Heart right ventricle (tissue), 16 donors: ENCODE data around the gene POLG2. TPM values are rescaled to one million over a fixed set of nuclear protein-coding genes. Genes with fewer than 3 reads are reported as not detected.

Experiments
- ATAC-seq, 8 donors: fragments of 200-7000 bp; cut with Tn5 transposase; one replicate each; pipeline ENCODE4 v1.9.1; 2020; ENCODE audit warnings: mild to moderate bottlenecking in 8 of 8, moderate library complexity in 8 of 8, moderate number of reproducible peaks in 1 of 8
- DNase-seq, 2 donors: peaks; one replicate each; pipeline ENCODE4 v3.0.0-alpha.2; 2020
- H3K27ac ChIP-seq, 10 donors: fragments of 200-600 bp; sonication (generic) in 2 of 10; one replicate each; pipeline versions ENCODE4 v1.5.0 to v1.8.0; 2020 to 2022; ENCODE audit warnings: mild to moderate bottlenecking in 3 of 10
- H3K27me3 ChIP-seq, 7 donors: fragments of 200-600 bp; one replicate each; pipeline ENCODE4 v1.8.0; 2021 to 2022; ENCODE audit warnings: mild to moderate bottlenecking in 2 of 7
- H3K36me3 ChIP-seq, 9 donors: fragments of 200-600 bp; sonication (generic) in 1 of 9; one replicate each; pipeline versions ENCODE4 v1.5.0 to v1.8.0; 2020 to 2022; ENCODE audit warnings: mild to moderate bottlenecking in 2 of 9
- H3K4me1 ChIP-seq, 9 donors: fragments of 200-600 bp; sonication (generic) in 1 of 9; one replicate each; pipeline versions ENCODE4 v1.5.0 to v1.8.0; 2020 to 2022; ENCODE audit warnings: mild to moderate bottlenecking in 4 of 9
- H3K4me3 ChIP-seq, 10 donors: fragments of 200-600 bp; sonication (generic) in 2 of 10; one replicate each; pipeline versions ENCODE4 v1.5.0 to v1.8.0; 2020 to 2022; ENCODE audit warnings: mild to moderate bottlenecking in 7 of 10, moderate library complexity in 2 of 10
- H3K9me3 ChIP-seq, 11 donors: fragments of 200-600 bp in 10 of 11; sonication (generic) in 2 of 11; one replicate each; pipeline versions ENCODE4 v1.5.0 to v1.8.0; 2013 to 2022; ENCODE audit warnings: mild to moderate bottlenecking in 2 of 11, control low read depth in 1 of 11, moderate library complexity in 1 of 11
- WGBS, 2 donors: extraction: QIAGEN DNeasy Blood & Tissue Kit; methylation state at CpG; one replicate each; pipeline ENCODE4 v1.1.7; 2013; ENCODE audit warnings: inconsistent platforms in 1 of 2; 5-methylcytosine and 5-hydroxymethylcytosine counted together
- intact Hi-C, 10 donors: fragments of 100-400 bp; cut with DNase I; formaldehyde crosslinking; loops; one replicate each; pipeline versions ENCODE4 v1.11.1 to v1.14.2; 2022
- polyA plus RNA-seq, 2 donors: library from polyadenylated mRNA; stranded (reverse); fragments of 200-250 nt; gene quantifications; one replicate each; pipeline ENCODE4 v1.2.3, GENCODE V29; 2013
- total RNA-seq, 10 donors: library from RNA; stranded (reverse); fragmentation: NEBNext Ultra II Directional in 3 of 10; extraction: Animal tissue kit (Norgen Biotek cat#: 25700) in 3 of 10; gene quantifications; one replicate each; pipeline versions ENCODE4 v1.2.1 to v1.2.4, GENCODE V29; 2021 to 2023
- TF ChIP-seq, protein P1 (sequence below), 9 donors: fragments of 200-600 bp; sonication (generic) in 2 of 9; IDR thresholded peaks; one replicate each; pipeline versions ENCODE4 v1.5.0 to v1.8.0; 2021 to 2022; ENCODE audit warnings: antibody characterized with exemption in 9 of 9, mild to moderate bottlenecking in 5 of 9, moderate library complexity in 1 of 9
- donor health status: Arrhythmogenic right ventricular cardiomyopathy.
- donor health status: ischemic (EF 13 %, LVEDD 7.1; RV severe dilation, severe dysfunction).
- donor health status: healthy with polysubstance abuse.
- donor health status: DM: no; HTN: yes; CAD: no.
- donor health status: DM: no; HTN: no; CAD: no.
- donor health status: ischemic (EF 25% LVEDD 6.9; RV normal size, moderate dysfunction).
- donor health status: ischemic (EF 25% LVEDD 5.7; RV mildly dilated, moderate dysfunction).
- donor health status: healthy.
- donor health status: DM: yes; HTN: yes; CAD: no.
- donor health status: Ischemic cardiomyopathy.
- donor health status: ischemic (EF 35%, LVEDD 5.7; RV mildly dilated, moderate dysfunction).
- donor health status: nonischemic (EF 11% LVEDD 7.7; RV severe dilation, severe dysfunction).
- donor health status: DM: yes; HTN: yes; CAD: no.
- donor health status: PGD.
- donor health status: ischemic (EF 29% LVEDD 5.4; RV normal size, mild dysfunction).
- donor health status: nonischemic (EF 23%, LVEDD 6.1; RV moderate dilation, normal function).

The POLG2 gene
- total and polyA plus RNA-seq, 12 donors, result 4.8 to 11.1 (median 6.5) TPM

DNA sequence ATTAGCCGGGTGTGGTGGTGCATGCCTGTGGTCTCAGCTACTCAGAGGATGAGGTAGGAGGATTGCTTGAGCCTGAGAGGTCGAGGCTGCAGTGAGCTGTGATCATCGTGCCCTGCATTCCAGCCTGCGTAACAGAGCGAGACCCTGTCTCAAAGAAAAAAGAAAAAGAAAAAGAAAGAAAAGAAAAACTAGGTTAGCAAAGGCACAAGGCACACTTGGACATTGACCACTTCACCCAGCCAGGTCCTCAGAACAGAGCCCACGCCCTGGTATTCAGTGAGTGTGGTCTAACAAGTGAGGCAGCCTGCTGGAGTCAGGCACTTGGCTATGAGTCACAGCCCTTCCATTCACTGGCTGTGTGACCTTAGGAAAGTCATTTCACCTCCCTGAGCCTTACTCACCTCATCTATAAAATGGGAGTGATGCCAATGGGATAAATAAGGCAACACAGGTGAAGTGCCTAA, 37.5 kb downstream of the POLG2 start:
- WGBS, 2 donors, result 93 to 94% methylated on average over 6 of the region's 6 CpGs
- Histone ChIP-seq H3K27me3 (no peaks in the 10 kb centered on the region), H3K27ac (no peak overlapping the region), H3K4me3 (no peak overlapping the region), H3K9me3 (no peaks in the 10 kb centered on the region), H3K4me1 (peaks cover 0 to 29% (median 10%) of the 10 kb centered on the region in 9 donors), H3K36me3 (peaks cover 0 to 62% (median 0%) of the 10 kb centered on the region in 9 donors)
- no peak for DNase-seq
- ATAC-seq, result no peak
- intact Hi-C loops, result no loop called here
- TF ChIP-seq, protein P1, sequence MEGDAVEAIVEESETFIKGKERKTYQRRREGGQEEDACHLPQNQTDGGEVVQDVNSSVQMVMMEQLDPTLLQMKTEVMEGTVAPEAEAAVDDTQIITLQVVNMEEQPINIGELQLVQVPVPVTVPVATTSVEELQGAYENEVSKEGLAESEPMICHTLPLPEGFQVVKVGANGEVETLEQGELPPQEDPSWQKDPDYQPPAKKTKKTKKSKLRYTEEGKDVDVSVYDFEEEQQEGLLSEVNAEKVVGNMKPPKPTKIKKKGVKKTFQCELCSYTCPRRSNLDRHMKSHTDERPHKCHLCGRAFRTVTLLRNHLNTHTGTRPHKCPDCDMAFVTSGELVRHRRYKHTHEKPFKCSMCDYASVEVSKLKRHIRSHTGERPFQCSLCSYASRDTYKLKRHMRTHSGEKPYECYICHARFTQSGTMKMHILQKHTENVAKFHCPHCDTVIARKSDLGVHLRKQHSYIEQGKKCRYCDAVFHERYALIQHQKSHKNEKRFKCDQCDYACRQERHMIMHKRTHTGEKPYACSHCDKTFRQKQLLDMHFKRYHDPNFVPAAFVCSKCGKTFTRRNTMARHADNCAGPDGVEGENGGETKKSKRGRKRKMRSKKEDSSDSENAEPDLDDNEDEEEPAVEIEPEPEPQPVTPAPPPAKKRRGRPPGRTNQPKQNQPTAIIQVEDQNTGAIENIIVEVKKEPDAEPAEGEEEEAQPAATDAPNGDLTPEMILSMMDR (IDR thresholded peaks at IDR 0.05), result no peak

DNA sequence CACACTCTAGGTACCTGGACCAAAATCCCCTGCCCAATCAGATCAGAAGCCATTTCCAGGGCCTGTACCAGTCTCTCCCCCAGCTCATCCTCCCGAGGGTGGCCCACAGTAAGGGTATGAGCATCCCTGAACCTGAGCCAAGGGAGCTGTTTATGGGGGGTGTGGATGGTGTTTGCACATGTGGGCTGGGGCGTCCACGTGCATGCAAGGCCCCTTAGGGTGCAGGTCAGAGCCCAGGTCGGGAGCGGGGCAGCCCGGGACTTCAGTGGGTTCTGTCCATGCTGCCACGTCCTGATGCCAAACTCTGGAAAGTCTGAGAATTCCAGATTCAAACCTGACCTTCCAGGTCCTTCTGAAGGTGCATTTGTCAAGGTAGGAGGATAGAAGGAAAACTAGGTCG, 38.1 kb downstream of the POLG2 start:
- H3K27ac ChIP-seq, result no peak overlapping the region
- H3K4me1 ChIP-seq, result peaks cover 0 to 30% (median 10%) of the 10 kb centered on the region in 9 donors
- H3K4me3 ChIP-seq, result no peak overlapping the region
- peaks cover 0 to 64% (median 0%) of the 10 kb centered on the region in 9 donors for H3K36me3 ChIP-seq
- TF ChIP-seq, protein P1 (IDR thresholded peaks at IDR 0.05), result no peak
- intact Hi-C loops, result no loop called here
- ATAC-seq (peak in 1 of 8 donors; percentile 38), DNase-seq (no peak)
- 91 to 95% methylated on average over 8 of the region's 8 CpGs for WGBS, 2 donors
- H3K9me3 ChIP-seq, result no peaks in the 10 kb centered on the region
- no peaks in the 10 kb centered on the region for H3K27me3 ChIP-seq

DNA sequence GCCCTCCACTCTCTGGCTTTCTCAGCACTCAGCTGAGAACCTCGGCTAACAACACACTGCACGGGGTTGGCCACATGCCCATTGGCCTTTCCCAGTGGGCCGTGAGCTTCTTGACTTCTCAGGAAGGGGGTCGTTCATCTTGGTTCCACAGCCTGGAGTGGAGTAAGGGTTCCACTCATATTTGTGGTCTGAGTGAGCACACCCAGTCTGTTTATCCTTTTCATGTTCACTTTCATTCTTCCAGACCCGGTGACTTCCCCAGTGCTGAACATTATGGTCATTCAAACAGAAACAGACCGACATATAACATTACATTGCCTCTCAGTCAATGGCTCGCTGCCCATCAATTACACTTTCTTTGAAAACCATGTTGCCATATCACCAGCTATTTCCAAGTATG, 39.7 kb downstream of the POLG2 start:
- Histone ChIP-seq H3K27ac (peak overlapping the region in 1 of 10 donors; percentile 64), H3K4me1 (peaks cover 0 to 33% (median 10%) of the 10 kb centered on the region in 9 donors), H3K36me3 (peaks cover 0 to 68% (median 0%) of the 10 kb centered on the region in 9 donors), H3K27me3 (no peaks in the 10 kb centered on the region), H3K4me3 (no peak overlapping the region), H3K9me3 (no peaks in the 10 kb centered on the region)
- DNase-seq (no peak), ATAC-seq (no peak)
- 71 to 72% methylated on average over 7 of the region's 7 CpGs for WGBS, 2 donors
- TF ChIP-seq, protein P1 (IDR thresholded peaks at IDR 0.05), result no peak
- intact Hi-C loops, result no loop called here

DNA sequence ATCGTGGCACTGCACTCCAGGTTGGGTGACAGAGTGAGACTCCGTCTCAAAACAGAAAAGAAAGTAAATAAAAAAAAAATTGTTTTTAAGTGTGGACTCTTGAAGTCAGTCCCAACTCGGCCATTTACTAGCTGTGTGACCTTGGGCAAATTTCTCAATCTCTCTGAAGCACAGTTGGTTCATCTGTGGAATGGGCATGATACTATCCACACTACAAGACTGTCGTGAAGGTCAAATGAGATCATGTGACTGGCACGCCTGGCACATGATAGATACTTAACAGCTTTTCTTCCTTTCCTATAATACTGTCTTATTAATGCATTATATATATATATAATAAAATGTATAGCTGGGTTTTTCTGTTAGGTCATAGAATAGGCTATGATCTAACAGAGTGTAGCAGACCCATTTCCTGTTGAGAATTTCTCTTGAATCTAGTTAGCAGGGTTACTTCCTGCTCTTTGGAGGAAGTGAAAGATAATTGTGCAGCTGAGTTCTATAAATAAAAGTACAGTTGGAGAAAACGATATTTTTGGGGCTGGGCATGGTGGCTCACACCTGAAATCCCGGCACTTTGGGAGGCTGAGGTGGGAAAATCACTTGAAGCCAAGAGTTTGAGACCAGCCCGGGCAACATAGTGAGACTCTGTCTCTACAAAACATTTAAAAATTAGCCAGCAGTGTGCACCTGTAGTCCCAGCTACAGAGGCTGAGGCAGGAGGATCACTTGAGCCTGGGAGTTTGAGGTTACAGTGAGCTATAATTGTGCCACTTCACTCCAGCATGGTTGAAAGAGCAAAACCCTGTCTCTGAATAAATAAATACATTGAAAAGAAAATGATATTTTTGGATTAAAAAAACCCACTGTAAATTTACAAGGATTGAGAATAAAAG, 40.6 kb downstream of the POLG2 start:
- WGBS, 2 donors, result 74 to 81% methylated on average over 8 of the region's 8 CpGs
- TF ChIP-seq, protein P1 (IDR thresholded peaks at IDR 0.05), result no peak
- Histone ChIP-seq H3K27ac (peak overlapping the region in 1 of 10 donors; percentile 64), H3K4me1 (peaks cover 0 to 33% (median 6%) of the 10 kb centered on the region in 9 donors), H3K36me3 (peaks cover 0 to 63% (median 0%) of the 10 kb centered on the region in 9 donors), H3K4me3 (no peak overlapping the region), H3K9me3 (no peaks in the 10 kb centered on the region), H3K27me3 (no peaks in the 10 kb centered on the region)
- DNase-seq (no peak), ATAC-seq (no peak)
- intact Hi-C loops, result no loop called here
